HEK293 (cell line): ENCODE results near the gene CLP1.

Source experiments
- BCL11A ChIP-seq: fragments of 450-650 bp; formaldehyde crosslinking; IDR thresholded peaks from 2 replicates; pipeline ENCODE4 v1.5.1; 2016; ENCODE audit warnings: low read depth, missing biosample characterization, missing genetic modification characterization
- BCL6B ChIP-seq: fragments of 450-650 bp; formaldehyde crosslinking; IDR thresholded peaks from 2 replicates; pipeline ENCODE4 v1.5.1; 2017; ENCODE audit warnings: missing biosample characterization, missing genetic modification characterization
- GLIS1 ChIP-seq: fragments of 450-650 bp; formaldehyde crosslinking; IDR thresholded peaks from 2 replicates; pipeline ENCODE4 v1.5.1; 2016; ENCODE audit warnings: missing biosample characterization, missing genetic modification characterization
- KLF1 ChIP-seq: fragments of 450-650 bp; formaldehyde crosslinking; IDR thresholded peaks from 2 replicates; pipeline ENCODE4 v1.5.1; 2016; ENCODE audit warnings: missing biosample characterization, missing genetic modification characterization
- PRDM2 ChIP-seq: fragments of 450-650 bp; formaldehyde crosslinking; IDR thresholded peaks from 2 replicates; pipeline ENCODE4 v1.5.1; 2016; ENCODE audit warnings: missing biosample characterization, missing genetic modification characterization, borderline replicate concordance
- REST ChIP-seq: fragments of 450-650 bp; formaldehyde crosslinking; IDR thresholded peaks from 2 replicates; pipeline ENCODE4 v1.5.1; 2016; ENCODE audit warnings: missing biosample characterization, missing genetic modification characterization
- SP7 ChIP-seq: fragments of 450-650 bp; formaldehyde crosslinking; IDR thresholded peaks from 2 replicates; pipeline ENCODE4 v1.5.1; 2016; ENCODE audit warnings: missing biosample characterization, missing genetic modification characterization
- TRIM28 ChIP-seq: IDR thresholded peaks from 2 replicates; pipeline ENCODE4 v1.6.1; 2011; ENCODE audit warnings: low read length, control low read depth, borderline replicate concordance
- ZBTB17 ChIP-seq: fragments of 450-650 bp; formaldehyde crosslinking; IDR thresholded peaks from 2 replicates; pipeline ENCODE4 v1.5.1; 2016; ENCODE audit warnings: missing biosample characterization, missing genetic modification characterization
- ZBTB49 ChIP-seq: fragments of 450-650 bp; formaldehyde crosslinking; IDR thresholded peaks from 2 replicates; pipeline ENCODE4 v1.5.1; 2016; ENCODE audit warnings: missing biosample characterization, missing genetic modification characterization, low read depth
- ZBTB7A ChIP-seq: fragments of 450-650 bp; formaldehyde crosslinking; IDR thresholded peaks from 2 replicates; pipeline ENCODE4 v1.5.1; 2016; ENCODE audit warnings: low read depth, missing biosample characterization, missing genetic modification characterization
- ZNF223 ChIP-seq: fragments of 450-650 bp; formaldehyde crosslinking; IDR thresholded peaks from 2 replicates; pipeline ENCODE4 v1.5.1; 2016; ENCODE audit warnings: missing biosample characterization, missing genetic modification characterization
- ZNF292 ChIP-seq: fragments of 450-650 bp; formaldehyde crosslinking; IDR thresholded peaks from 2 replicates; pipeline ENCODE4 v1.5.1; 2016; ENCODE audit warnings: low read depth, missing biosample characterization, missing genetic modification characterization, borderline replicate concordance
- ZNF350 ChIP-seq: fragments of 450-650 bp; formaldehyde crosslinking; IDR thresholded peaks from 2 replicates; pipeline ENCODE4 v1.5.0; 2017; ENCODE audit warnings: missing biosample characterization, mild to moderate bottlenecking, missing genetic modification characterization
- ZNF362 ChIP-seq: fragments of 450-650 bp; formaldehyde crosslinking; IDR thresholded peaks from 2 replicates; pipeline ENCODE4 v1.5.1; 2016; ENCODE audit warnings: missing biosample characterization, missing genetic modification characterization
- ZNF394 ChIP-seq: fragments of 450-650 bp; formaldehyde crosslinking; IDR thresholded peaks from 2 replicates; pipeline ENCODE4 v1.5.1; 2016; ENCODE audit warnings: missing biosample characterization, missing genetic modification characterization, mild to moderate bottlenecking, moderate library complexity, borderline replicate concordance
- ZNF521 ChIP-seq: fragments of 450-650 bp; formaldehyde crosslinking; IDR thresholded peaks from 2 replicates; pipeline ENCODE4 v1.5.1; 2017; ENCODE audit warnings: missing biosample characterization, mild to moderate bottlenecking, missing genetic modification characterization
- ZNF544 ChIP-seq: fragments of 450-650 bp; formaldehyde crosslinking; IDR thresholded peaks from 2 replicates; pipeline ENCODE4 v1.5.0; 2017; ENCODE audit warnings: missing biosample characterization, missing genetic modification characterization
- ZNF560 ChIP-seq: fragments of 450-650 bp; formaldehyde crosslinking; IDR thresholded peaks from 2 replicates; pipeline ENCODE4 v1.5.1; 2017; ENCODE audit warnings: missing biosample characterization, missing genetic modification characterization, borderline replicate concordance
- ZNF571 ChIP-seq: fragments of 450-650 bp; formaldehyde crosslinking; IDR thresholded peaks from 2 replicates; pipeline ENCODE4 v1.5.0; 2017; ENCODE audit warnings: missing biosample characterization, missing genetic modification characterization
- ZNF580 ChIP-seq: fragments of 450-650 bp; formaldehyde crosslinking; IDR thresholded peaks from 2 replicates; pipeline ENCODE4 v1.5.1; 2016; ENCODE audit warnings: missing biosample characterization, missing genetic modification characterization
- ZNF610 ChIP-seq: fragments of 450-650 bp; formaldehyde crosslinking; IDR thresholded peaks from 2 replicates; pipeline ENCODE4 v1.5.1; 2016; ENCODE audit warnings: missing biosample characterization, missing genetic modification characterization, borderline replicate concordance
- ZNF629 ChIP-seq: fragments of 450-650 bp; formaldehyde crosslinking; IDR thresholded peaks from 2 replicates; pipeline ENCODE4 v1.5.1; 2017; ENCODE audit warnings: missing biosample characterization, missing genetic modification characterization
- ZNF776 ChIP-seq: fragments of 450-650 bp; formaldehyde crosslinking; IDR thresholded peaks from 2 replicates; pipeline ENCODE4 v1.5.0; 2017; ENCODE audit warnings: missing biosample characterization, missing genetic modification characterization, borderline replicate concordance

Gene CLP1

GRCh38 chr11:57638005-57638781, 19.4 kb upstream of the CLP1 start (continued):
- TF ChIP-seq ZNF223 (tag by site-specific recombination) = no peak
- no peak for TF ChIP-seq ZNF394
- TF ChIP-seq ZNF580 (tag by site-specific recombination) = no peak
- TF ChIP-seq ZNF544 (tag by site-specific recombination) = no peak
- TF ChIP-seq BCL6B (tag by site-specific recombination) = no peak
- no peak for TF ChIP-seq ZNF292 (tag by site-specific recombination)
- no peak for TF ChIP-seq ZNF610 (tag by site-specific recombination)
- no peak for TF ChIP-seq ZNF521 (tag by site-specific recombination)
- TF ChIP-seq PRDM2 (tag by site-specific recombination) = no peak
- no peak for TF ChIP-seq ZNF571 (tag by site-specific recombination)
- no peak for TF ChIP-seq TRIM28
- TF ChIP-seq ZBTB49 (tag by site-specific recombination) = no peak
- TF ChIP-seq ZBTB7A = no peak
- TF ChIP-seq ZNF629 (tag by site-specific recombination) = no peak
- TF ChIP-seq ZNF362 (tag by site-specific recombination) = no peak
- TF ChIP-seq GLIS1 (tag by site-specific recombination) = no peak
- peak; percentile 21; the same call in 1 of the 2 replicates for TF ChIP-seq KLF1 (tag by site-specific recombination)
- TF ChIP-seq ZBTB17 (tag by site-specific recombination) = peak; percentile 32; the same call in 1 of the 2 replicates
- no peak for TF ChIP-seq BCL11A (tag by site-specific recombination)
- TF ChIP-seq ZNF776 (tag by site-specific recombination) = no peak
- TF ChIP-seq REST (tag by site-specific recombination) = no peak
- TF ChIP-seq ZNF560 (tag by site-specific recombination) = no peak
- TF ChIP-seq ZNF350 (tag by site-specific recombination) = no peak
- peak; percentile 54; the same call in 1 of the 2 replicates for TF ChIP-seq SP7 (tag by site-specific recombination)
